Nephron (organoid): ENCODE data around the gene SOX12.
A peak's percentile ranks its signal among the peaks of the same experiment; 100 is the strongest.
"Not testable (repeated sequence)": the region's sequence is repeated elsewhere in the genome, so short reads cannot be mapped to it uniquely, and the experiment has no call there.

ENCODE experiments used
- H3K27ac Mint-ChIP-seq, 3 experiments: 2 replicates each; pipeline ENCODE4 v1.8.0; 2020; ENCODE audit warnings: mixed read lengths in 3 of 3, mild to moderate bottlenecking in 2 of 3, moderate library complexity in 1 of 3
- H3K27me3 Mint-ChIP-seq: 2 replicates; pipeline ENCODE4 v1.8.0; 2021; ENCODE audit warnings: low read depth, mild to moderate bottlenecking, moderate library complexity, mixed read lengths
- H3K36me3 Mint-ChIP-seq: 2 replicates; pipeline ENCODE4 v1.8.0; 2020; ENCODE audit warnings: low read depth, mixed read lengths
- H3K4me1 Mint-ChIP-seq: 2 replicates; pipeline ENCODE4 v1.8.0; 2020; ENCODE audit warnings: mixed read lengths
- H3K4me3 Mint-ChIP-seq, 3 experiments: 2 replicates each; pipeline ENCODE4 v1.8.0; 2020; ENCODE audit warnings: mild to moderate bottlenecking in 3 of 3, mixed read lengths in 3 of 3, moderate library complexity in 2 of 3
- H3K9me3 Mint-ChIP-seq: 2 replicates; pipeline ENCODE4 v1.8.0; 2020; ENCODE audit warnings: mixed read lengths
- CTCF ChIP-seq, 3 experiments: fragments of 200-600 bp; sonication (generic); IDR thresholded peaks; one replicate each; pipeline ENCODE4 v1.5.0; 2021; ENCODE audit warnings: antibody characterized with exemption in 3 of 3; ENCODE audit not compliant: unreplicated experiment in 3 of 3

The SOX12 gene

DNA sequence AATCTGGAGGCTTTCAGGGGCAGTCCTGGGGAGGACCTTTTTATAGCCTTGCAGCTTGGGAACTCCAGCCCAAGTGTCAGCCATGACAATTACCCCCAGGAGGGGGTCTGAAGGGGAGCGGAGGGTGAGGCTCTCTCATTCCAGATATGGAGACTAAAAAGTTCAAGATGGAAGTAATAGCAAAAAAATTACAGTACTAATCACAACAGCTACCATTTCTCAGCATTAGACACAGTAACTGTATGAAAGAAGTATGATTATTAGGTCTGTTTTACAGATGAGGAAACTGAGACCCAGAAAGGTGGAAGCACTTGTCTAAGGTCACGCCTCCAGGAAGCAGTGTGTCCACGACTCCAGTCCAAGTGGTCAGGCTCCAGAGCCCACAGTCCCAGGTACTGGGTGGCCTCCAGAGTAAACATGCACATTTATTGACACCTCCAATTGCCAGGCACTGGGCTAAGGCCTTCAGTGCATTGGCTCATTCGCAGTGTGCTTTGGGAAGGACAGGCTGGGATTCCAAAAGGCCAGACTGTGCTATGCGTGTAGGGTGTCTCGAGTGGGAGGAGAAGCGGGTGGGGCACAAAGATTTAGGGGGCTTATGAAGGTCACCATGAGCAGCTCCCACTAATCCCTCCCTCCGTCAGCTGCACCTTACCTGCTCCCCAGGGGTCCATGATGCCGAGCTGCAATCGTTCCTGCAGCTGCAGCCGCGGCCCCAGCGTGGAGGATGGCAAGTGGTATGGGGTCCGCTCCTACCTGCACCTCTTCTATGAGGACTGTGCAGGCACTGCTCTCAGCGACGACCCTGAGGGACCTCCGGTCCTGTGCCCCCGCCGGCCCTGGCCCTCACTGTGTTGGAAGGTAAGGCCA lies 23.9 kb downstream of the SOX12 start:
- peaks cover 10% of the 10 kb centered on the region for H3K4me1 Mint-ChIP-seq
- no peak for TF ChIP-seq CTCF (IDR thresholded peaks at IDR 0.05; ENCODE audit: unreplicated experiment in 3 of 3)
- no peaks in the 10 kb centered on the region for H3K27me3 Mint-ChIP-seq
- peak overlapping the region; percentile 90 to 98 (median 97) for H3K27ac Mint-ChIP-seq
- H3K4me3 Mint-ChIP-seq, result peak overlapping the region; percentile 40 to 93 (median 87)
- no peaks in the 10 kb centered on the region for H3K9me3 Mint-ChIP-seq
- H3K36me3 Mint-ChIP-seq, result peaks cover 7% of the 10 kb centered on the region

- H3K9me3 Mint-ChIP-seq, result no peaks in the 10 kb centered on the region
- no peak for TF ChIP-seq CTCF (IDR thresholded peaks at IDR 0.05; ENCODE audit: unreplicated experiment in 3 of 3)
- H3K27ac Mint-ChIP-seq, result no peak overlapping the region
- peaks cover 9% of the 10 kb centered on the region for H3K4me1 Mint-ChIP-seq
- peaks cover 3% of the 10 kb centered on the region for H3K36me3 Mint-ChIP-seq
- H3K4me3 Mint-ChIP-seq, result no peak overlapping the region
- H3K27me3 Mint-ChIP-seq, result no peaks in the 10 kb centered on the region
Measured at GRCh38 chr20:353166-353565, 27.8 kb downstream of the SOX12 start.

DNA sequence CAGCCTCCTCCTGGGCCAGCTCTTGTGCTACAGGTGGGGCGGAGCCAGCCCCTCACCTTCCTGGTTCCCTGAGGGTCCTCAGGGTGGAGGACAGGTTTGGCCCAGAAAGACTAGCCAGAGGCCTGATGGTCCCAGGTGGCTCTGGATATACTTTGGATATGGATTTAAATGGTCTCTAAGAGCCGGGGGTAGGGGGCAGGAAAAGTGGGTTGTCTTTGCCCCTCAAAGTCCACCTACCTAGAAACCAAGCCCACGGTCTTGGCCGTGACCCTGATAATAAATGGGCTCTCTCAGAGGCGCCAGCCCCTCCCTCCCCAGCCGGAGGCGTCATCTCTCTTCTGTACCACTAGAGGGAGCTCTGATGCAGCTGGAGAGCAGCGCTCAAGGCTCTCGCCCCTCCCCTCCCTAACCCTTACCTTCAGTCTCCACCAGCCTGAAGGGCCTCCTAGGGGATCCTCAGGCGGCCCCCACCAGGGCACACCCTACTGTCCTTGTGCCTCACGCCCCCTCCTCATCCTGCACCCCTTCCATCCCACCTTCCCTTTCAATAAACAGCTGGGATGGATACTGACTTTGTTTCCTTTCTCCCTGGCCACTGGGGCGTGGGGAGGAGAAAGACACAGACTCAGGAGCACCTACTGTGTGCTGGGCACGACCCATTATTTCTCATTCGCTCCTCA lies 29.1 kb downstream of the SOX12 start:
- Mint-ChIP-seq H3K27me3 (no peaks in the 10 kb centered on the region), H3K4me3 (no peak overlapping the region), H3K36me3 (peaks cover 3% of the 10 kb centered on the region), H3K9me3 (no peaks in the 10 kb centered on the region), H3K27ac (peak overlapping the region in 1 of 3 experiments; percentile 26), H3K4me1 (no peaks in the 10 kb centered on the region)
- peak; percentile 92 to 99 (median 97) for TF ChIP-seq CTCF (IDR thresholded peaks at IDR 0.05; ENCODE audit: unreplicated experiment in 3 of 3)

DNA sequence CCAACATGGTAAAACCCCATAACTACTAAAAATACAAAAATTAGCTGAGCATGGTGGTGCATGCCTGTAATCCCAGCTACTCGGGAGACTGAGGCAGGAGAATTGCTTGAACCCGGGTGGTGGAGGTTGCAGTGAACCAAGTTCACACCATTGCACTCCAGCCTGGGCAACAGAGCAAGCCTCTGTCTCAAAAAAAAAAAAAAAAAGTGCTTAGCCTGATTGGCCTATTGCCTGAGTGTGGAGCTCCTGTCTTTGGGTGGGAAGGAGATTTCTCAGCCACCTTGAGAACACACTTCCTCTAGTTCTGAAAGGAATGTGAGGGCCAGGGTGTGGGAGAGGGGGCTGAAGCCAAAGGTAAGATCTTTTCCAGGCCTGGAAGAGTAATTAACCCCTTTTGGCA lies 30.8 kb downstream of the SOX12 start:
- H3K9me3 Mint-ChIP-seq, H3K36me3 Mint-ChIP-seq, H3K27me3 Mint-ChIP-seq, H3K4me1 Mint-ChIP-seq, H3K4me3 Mint-ChIP-seq: not testable (repeated sequence)
- peak overlapping the region in 1 of 3 experiments; percentile 5 for H3K27ac Mint-ChIP-seq

DNA sequence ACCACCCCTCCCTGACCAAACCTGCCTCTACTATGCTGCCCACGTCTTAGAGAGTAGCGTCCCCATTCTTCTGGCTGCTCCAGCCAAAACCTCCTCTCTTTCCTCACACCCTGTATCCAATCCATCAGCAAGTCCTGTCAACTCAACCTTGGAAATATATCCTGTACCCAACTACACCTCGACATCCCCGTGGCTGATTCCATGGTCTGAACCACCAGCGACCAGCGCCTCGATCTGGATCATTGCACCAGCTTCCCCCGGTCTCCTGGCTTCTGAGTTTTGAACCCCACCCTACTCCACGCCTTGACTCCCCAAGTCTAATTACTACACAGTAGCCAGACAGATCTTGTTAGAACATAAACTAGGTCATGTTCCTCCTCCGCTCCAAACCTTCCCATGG lies 31.4 kb downstream of the SOX12 start:
- peak overlapping the region in 2 of 3 experiments; percentile 5 to 15 for H3K27ac Mint-ChIP-seq
- no peaks in the 10 kb centered on the region for H3K36me3 Mint-ChIP-seq
- H3K4me3 Mint-ChIP-seq, result no peak overlapping the region
- no peak for TF ChIP-seq CTCF (IDR thresholded peaks at IDR 0.05; ENCODE audit: unreplicated experiment in 3 of 3)
- H3K4me1 Mint-ChIP-seq, result peaks cover 12% of the 10 kb centered on the region
- no peaks in the 10 kb centered on the region for H3K9me3 Mint-ChIP-seq
- no peaks in the 10 kb centered on the region for H3K27me3 Mint-ChIP-seq

GRCh38 chr20:358891-359555 lies 33.7 kb downstream of the SOX12 start:
- Mint-ChIP-seq H3K27ac (no peak overlapping the region), H3K9me3 (no peaks in the 10 kb centered on the region), H3K4me3 (no peak overlapping the region), H3K4me1 (peaks cover 12% of the 10 kb centered on the region), H3K27me3 (no peaks in the 10 kb centered on the region), H3K36me3 (no peaks in the 10 kb centered on the region)
- TF ChIP-seq CTCF (IDR thresholded peaks at IDR 0.05; ENCODE audit: unreplicated experiment in 3 of 3), result no peak
